Neural cell (in vitro differentiated cells): ENCODE data around the gene RPN1. TPM values are rescaled to one million over a fixed set of nuclear protein-coding genes. Genes with fewer than 3 reads are reported as not detected.
A peak's percentile ranks its signal among the peaks of the same experiment; 100 is the strongest.

ENCODE experiments used
- H2AFZ ChIP-seq: fragments of 200-600, 300-800 bp; sonication (generic), shearing (Covaris generic); 2 replicates; pipeline ENCODE4 v1.6.0; 2014; ENCODE audit warnings: low read depth, mild to moderate bottlenecking, antibody characterized with exemption, low read length, moderate library complexity
- H3F3A ChIP-seq: fragments of 200-600 bp; shearing (Covaris generic); 2 replicates; pipeline ENCODE4 v1.6.1; 2016; ENCODE audit warnings: mild to moderate bottlenecking, moderate library complexity, mixed read lengths, antibody characterized with exemption, low read length; ENCODE audit not compliant: insufficient read depth, poor library complexity, severe bottlenecking
- H3K27ac ChIP-seq: fragments of 200-600, 300-800 bp; sonication (generic), shearing (Covaris generic); 2 replicates; pipeline ENCODE4 v1.5.1; 2014; ENCODE audit warnings: mild to moderate bottlenecking, low read length, moderate library complexity
- H3K27me3 ChIP-seq: fragments of 300-800, 200-600 bp; sonication (generic), shearing (Covaris generic); 2 replicates; pipeline ENCODE4 v1.6.0; 2014; ENCODE audit warnings: mild to moderate bottlenecking, low read depth, low read length, moderate library complexity; ENCODE audit not compliant: insufficient read depth
- H3K36me3 ChIP-seq: fragments of 300-800, 200-600 bp; sonication (generic), shearing (Covaris generic); 2 replicates; pipeline ENCODE4 v1.5.1; 2014; ENCODE audit warnings: mild to moderate bottlenecking, antibody characterized with exemption, low read length, moderate library complexity; ENCODE audit not compliant: insufficient read depth
- H3K4me2 ChIP-seq: fragments of 300-800, 200-600 bp; sonication (generic), shearing (Covaris generic); 2 replicates; pipeline ENCODE4 v1.6.0; 2014; ENCODE audit warnings: mild to moderate bottlenecking, low read length
- H3K4me3 ChIP-seq: fragments of 300-800, 200-600 bp; sonication (generic), shearing (Covaris generic); 2 replicates; pipeline ENCODE4 v1.5.1; 2014; ENCODE audit warnings: mild to moderate bottlenecking, low read length, moderate library complexity
- H3K79me2 ChIP-seq: fragments of 200-600 bp; shearing (Covaris generic); replicated peaks from 2 replicates; pipeline ENCODE4 v1.6.0; 2014; ENCODE audit warnings: mild to moderate bottlenecking, low read length, moderate library complexity; ENCODE audit not compliant: insufficient read depth
- H3K9ac ChIP-seq: fragments of 300-800, 200-600 bp; sonication (generic), shearing (Covaris generic); 2 replicates; pipeline ENCODE4 v1.6.1; 2016; ENCODE audit warnings: mild to moderate bottlenecking, low read length, mixed read lengths
- H3K9me2 ChIP-seq: fragments of 200-600 bp; shearing (Covaris generic); 2 replicates; pipeline ENCODE4 v1.6.1; 2016; ENCODE audit warnings: mild to moderate bottlenecking, low read length, mixed read lengths; ENCODE audit not compliant: insufficient read depth
- H3K9me3 ChIP-seq: fragments of 200-600, 300-800 bp; sonication (generic), shearing (Covaris generic); 2 replicates; pipeline ENCODE4 v1.6.1; 2016; ENCODE audit warnings: mild to moderate bottlenecking, mixed run types, low read length, moderate library complexity, mixed read lengths
- H4K20me1 ChIP-seq: fragments of 200-600 bp; shearing (Covaris generic); 2 replicates; pipeline ENCODE4 v1.6.1; 2016; ENCODE audit warnings: mild to moderate bottlenecking, mixed run types; ENCODE audit not compliant: insufficient read depth
- EP300 ChIP-seq: fragments of 450-650 bp; conservative IDR thresholded peaks from 2 replicates; pipeline ENCODE4 v1.6.1; 2014; ENCODE audit warnings: antibody characterized with exemption, mild to moderate bottlenecking, moderate library complexity; ENCODE audit not compliant: poor library complexity, severe bottlenecking
- EZH2 ChIP-seq: fragments of 200-600, 300-800 bp; shearing (Covaris generic), sonication (generic); IDR thresholded peaks from 2 replicates; pipeline ENCODE4 v1.6.1; 2014; ENCODE audit warnings: antibody characterized with exemption, low read length, borderline replicate concordance, mild to moderate bottlenecking; ENCODE audit not compliant: insufficient read depth, poor library complexity, severe bottlenecking
- MXI1 ChIP-seq: fragments of 450-650 bp; conservative IDR thresholded peaks from 2 replicates; pipeline ENCODE4 v1.6.1; 2014; ENCODE audit warnings: antibody characterized with exemption, mild to moderate bottlenecking; ENCODE audit not compliant: poor library complexity, severe bottlenecking
- POLR2AphosphoS5 ChIP-seq: IDR thresholded peaks from 2 replicates; pipeline ENCODE4 v1.6.1; 2012
- RAD21 ChIP-seq: fragments of 450-650 bp; conservative IDR thresholded peaks from 2 replicates; pipeline ENCODE4 v1.6.1; 2014; ENCODE audit warnings: antibody characterized with exemption, mild to moderate bottlenecking, moderate library complexity
- SMC3 ChIP-seq: fragments of 450-650 bp; conservative IDR thresholded peaks from 2 replicates; pipeline ENCODE4 v1.6.1; 2014; ENCODE audit warnings: antibody characterized with exemption, mild to moderate bottlenecking, moderate library complexity; ENCODE audit not compliant: poor library complexity
- TAF1 ChIP-seq: IDR thresholded peaks from 2 replicates; pipeline ENCODE4 v1.6.1; 2012; ENCODE audit warnings: low read depth
- polyA plus RNA-seq: library from polyadenylated mRNA; depleted of rRNA; stranded (reverse); fragments of >200 nt; gene quantifications from 2 replicates; pipeline ENCODE4 v1.2.3, GENCODE V29; 2014
- TF ChIP-seq, protein P1 (sequence below): fragments of 450-650 bp; IDR thresholded peaks from 2 replicates; pipeline ENCODE4 v1.5.1; 2014; ENCODE audit warnings: antibody characterized with exemption, mild to moderate bottlenecking, moderate library complexity; ENCODE audit not compliant: poor library complexity, severe bottlenecking
- TF ChIP-seq, protein P2 (sequence below): IDR thresholded peaks from 2 replicates; pipeline ENCODE4 v1.6.1; 2012; ENCODE audit warnings: borderline replicate concordance

Gene RPN1
- polyA plus RNA-seq, 1 donor from 2014 or later, result 201 TPM

DNA sequence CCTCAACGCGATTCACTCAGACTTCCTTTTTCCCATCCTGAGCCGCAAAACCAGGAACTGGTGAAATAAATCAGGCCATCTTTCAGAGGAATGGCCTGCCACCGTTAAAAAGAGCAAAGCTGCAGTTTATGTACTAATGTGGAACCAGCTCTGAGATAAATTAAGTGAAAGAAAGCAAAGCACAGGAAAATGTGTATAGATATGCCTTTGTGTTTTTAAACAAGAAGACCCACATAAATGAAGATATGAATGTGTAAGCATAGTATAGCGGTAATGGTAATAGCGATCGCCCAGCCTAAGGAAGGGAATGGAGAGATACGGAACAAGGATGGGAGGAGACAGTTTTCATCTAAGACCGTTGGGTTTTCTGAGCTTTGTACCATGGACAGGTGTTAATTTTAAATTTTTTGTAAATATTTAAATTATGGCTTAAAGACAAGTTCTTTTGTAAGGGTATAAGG lies 30.8 kb upstream of the RPN1 start:
- H3K9me2 ChIP-seq, result no peaks in the 10 kb centered on the region
- no peak for TF ChIP-seq TAF1
- TF ChIP-seq, protein P1, sequence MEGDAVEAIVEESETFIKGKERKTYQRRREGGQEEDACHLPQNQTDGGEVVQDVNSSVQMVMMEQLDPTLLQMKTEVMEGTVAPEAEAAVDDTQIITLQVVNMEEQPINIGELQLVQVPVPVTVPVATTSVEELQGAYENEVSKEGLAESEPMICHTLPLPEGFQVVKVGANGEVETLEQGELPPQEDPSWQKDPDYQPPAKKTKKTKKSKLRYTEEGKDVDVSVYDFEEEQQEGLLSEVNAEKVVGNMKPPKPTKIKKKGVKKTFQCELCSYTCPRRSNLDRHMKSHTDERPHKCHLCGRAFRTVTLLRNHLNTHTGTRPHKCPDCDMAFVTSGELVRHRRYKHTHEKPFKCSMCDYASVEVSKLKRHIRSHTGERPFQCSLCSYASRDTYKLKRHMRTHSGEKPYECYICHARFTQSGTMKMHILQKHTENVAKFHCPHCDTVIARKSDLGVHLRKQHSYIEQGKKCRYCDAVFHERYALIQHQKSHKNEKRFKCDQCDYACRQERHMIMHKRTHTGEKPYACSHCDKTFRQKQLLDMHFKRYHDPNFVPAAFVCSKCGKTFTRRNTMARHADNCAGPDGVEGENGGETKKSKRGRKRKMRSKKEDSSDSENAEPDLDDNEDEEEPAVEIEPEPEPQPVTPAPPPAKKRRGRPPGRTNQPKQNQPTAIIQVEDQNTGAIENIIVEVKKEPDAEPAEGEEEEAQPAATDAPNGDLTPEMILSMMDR, result no peak
- TF ChIP-seq, protein P2, sequence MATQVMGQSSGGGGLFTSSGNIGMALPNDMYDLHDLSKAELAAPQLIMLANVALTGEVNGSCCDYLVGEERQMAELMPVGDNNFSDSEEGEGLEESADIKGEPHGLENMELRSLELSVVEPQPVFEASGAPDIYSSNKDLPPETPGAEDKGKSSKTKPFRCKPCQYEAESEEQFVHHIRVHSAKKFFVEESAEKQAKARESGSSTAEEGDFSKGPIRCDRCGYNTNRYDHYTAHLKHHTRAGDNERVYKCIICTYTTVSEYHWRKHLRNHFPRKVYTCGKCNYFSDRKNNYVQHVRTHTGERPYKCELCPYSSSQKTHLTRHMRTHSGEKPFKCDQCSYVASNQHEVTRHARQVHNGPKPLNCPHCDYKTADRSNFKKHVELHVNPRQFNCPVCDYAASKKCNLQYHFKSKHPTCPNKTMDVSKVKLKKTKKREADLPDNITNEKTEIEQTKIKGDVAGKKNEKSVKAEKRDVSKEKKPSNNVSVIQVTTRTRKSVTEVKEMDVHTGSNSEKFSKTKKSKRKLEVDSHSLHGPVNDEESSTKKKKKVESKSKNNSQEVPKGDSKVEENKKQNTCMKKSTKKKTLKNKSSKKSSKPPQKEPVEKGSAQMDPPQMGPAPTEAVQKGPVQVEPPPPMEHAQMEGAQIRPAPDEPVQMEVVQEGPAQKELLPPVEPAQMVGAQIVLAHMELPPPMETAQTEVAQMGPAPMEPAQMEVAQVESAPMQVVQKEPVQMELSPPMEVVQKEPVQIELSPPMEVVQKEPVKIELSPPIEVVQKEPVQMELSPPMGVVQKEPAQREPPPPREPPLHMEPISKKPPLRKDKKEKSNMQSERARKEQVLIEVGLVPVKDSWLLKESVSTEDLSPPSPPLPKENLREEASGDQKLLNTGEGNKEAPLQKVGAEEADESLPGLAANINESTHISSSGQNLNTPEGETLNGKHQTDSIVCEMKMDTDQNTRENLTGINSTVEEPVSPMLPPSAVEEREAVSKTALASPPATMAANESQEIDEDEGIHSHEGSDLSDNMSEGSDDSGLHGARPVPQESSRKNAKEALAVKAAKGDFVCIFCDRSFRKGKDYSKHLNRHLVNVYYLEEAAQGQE, result no peak
- no peak for TF ChIP-seq RAD21
- TF ChIP-seq SMC3, result no peak
- no peak for TF ChIP-seq EP300
- no peak for TF ChIP-seq MXI1
- no peak for TF ChIP-seq EZH2
- TF ChIP-seq POLR2AphosphoS5, result no peak

GRCh38 chr3:128680603-128681368 lies 30.2 kb upstream of the RPN1 start:
- Histone ChIP-seq H3K27ac (peak overlapping the region; percentile 95), H3K9me2 (no peaks in the 10 kb centered on the region), H3K9me3 (no peaks in the 10 kb centered on the region), H3K4me2 (peak overlapping the region; percentile 99), H3K79me2 (no peaks in the 10 kb centered on the region), H3K27me3 (no peaks in the 10 kb centered on the region), H3K4me3 (peak overlapping the region; percentile 73), H3K36me3 (no peaks in the 10 kb centered on the region), H3F3A (peaks cover 5% of the 10 kb centered on the region), H2AFZ (peak overlapping the region; percentile 71), H3K9ac (peak overlapping the region; percentile 77), H4K20me1 (no peaks in the 10 kb centered on the region)
- TF ChIP-seq POLR2AphosphoS5 (peak; percentile 93), EP300 (peak; percentile 84), RAD21 (peak; percentile 93), TAF1 (no peak), SMC3 (peak; percentile 97), EZH2 (no peak), MXI1 (peak; percentile 83)
- TF ChIP-seq, protein P2, result peak; percentile 21
- TF ChIP-seq, protein P1, result peak; percentile 100

More for the DNA sequence above, 30.8 kb upstream of the RPN1 start:
- Histone ChIP-seq H3F3A (peaks cover 5% of the 10 kb centered on the region), H3K4me3 (peak overlapping the region; percentile 73), H3K4me2 (peak overlapping the region; percentile 99), H3K9ac (peak overlapping the region; percentile 77), H4K20me1 (no peaks in the 10 kb centered on the region), H3K79me2 (no peaks in the 10 kb centered on the region), H3K36me3 (no peaks in the 10 kb centered on the region), H3K9me3 (no peaks in the 10 kb centered on the region), H2AFZ (peak overlapping the region; percentile 71), H3K27ac (peak overlapping the region; percentile 95), H3K27me3 (no peaks in the 10 kb centered on the region)
